C1 segment of cervical spinal cord (tissue), 14 donors: ENCODE measurements around the gene DRD2.
A peak's percentile ranks its signal among the peaks of the same experiment; 100 is the strongest.

Experiments
- DNase-seq, 14 donors: peaks; one replicate each; lab custom pipeline; 2025; lab: John Stamatoyannopoulos, UW

Gene DRD2

GRCh38 chr11:113446112-113446511 is 29.1 kb downstream of the DRD2 start:
- DNase-seq, result no peak

- DNase-seq, result no peak
Observed at GRCh38 chr11:113444502-113445123, 30.6 kb downstream of the DRD2 start.

- DNase-seq, result no peak
Observed at GRCh38 chr11:113440816-113441215, 34.4 kb downstream of the DRD2 start.

GRCh38 chr11:113436672-113437252 is 38.4 kb downstream of the DRD2 start:
- DNase-seq, result no peak

- no peak for DNase-seq
Observed at GRCh38 chr11:113435190-113435968, 39.8 kb downstream of the DRD2 start.

GRCh38 chr11:113431746-113432145 is 43.5 kb downstream of the DRD2 start:
- DNase-seq, result no peak

GRCh38 chr11:113426686-113427085 is 48.5 kb downstream of the DRD2 start:
- DNase-seq, result no peak

- no peak for DNase-seq
Observed at GRCh38 chr11:113420808-113421207, 54.4 kb downstream of the DRD2 start.

GRCh38 chr11:113419454-113420003 is 55.7 kb downstream of the DRD2 start:
- DNase-seq, result no peak

GRCh38 chr11:113417428-113417827 is 57.8 kb downstream of the DRD2 start:
- no peak for DNase-seq

- no peak for DNase-seq
Observed at GRCh38 chr11:113415343-113415742, 59.9 kb downstream of the DRD2 start.

GRCh38 chr11:113412675-113413074 is 62.5 kb downstream of the DRD2 start:
- DNase-seq, result no peak

GRCh38 chr11:113411536-113411935 is 63.7 kb downstream of the DRD2 start:
- DNase-seq, result no peak

GRCh38 chr11:113410414-113411135 is 64.6 kb downstream of the DRD2 start:
- DNase-seq, result no peak

GRCh38 chr11:113409526-113409925 is 65.7 kb downstream of the DRD2 start:
- no peak for DNase-seq

GRCh38 chr11:113408887-113409286 is 66.3 kb downstream of the DRD2 start:
- no peak for DNase-seq

GRCh38 chr11:113408206-113408605 is 67.0 kb downstream of the DRD2 start:
- no peak for DNase-seq

- no peak for DNase-seq
Observed at GRCh38 chr11:113407163-113407562, 68.0 kb downstream of the DRD2 start.

GRCh38 chr11:113405724-113406478 is 69.3 kb downstream of the DRD2 start:
- no peak for DNase-seq

- no peak for DNase-seq
Observed at GRCh38 chr11:113404859-113405430, 70.3 kb downstream of the DRD2 start.

- peak in 10 of 14 donors; percentile 25 to 82 (median 41) for DNase-seq
Observed at GRCh38 chr11:113401718-113402117, 73.5 kb downstream of the DRD2 start.
